Gastrocnemius medialis (tissue), 4 donors: ENCODE measurements around the gene TTLL7.

ENCODE experiments used
- CTCF ChIP-seq, 5 experiments: fragments of 450-650 bp in 3 of 5; fragments of 200-600 bp in 2 of 5; sonication (generic) in 2 of 5; IDR thresholded peaks in 4 of 5; conservative IDR thresholded peaks in 1 of 5; 1 replicate in 4 of 5; 2 replicates in 1 of 5; pipeline ENCODE4 v1.5.1; 2016 to 2019; ENCODE audit warnings: antibody characterized with exemption in 5 of 5, mild to moderate bottlenecking in 3 of 5, moderate library complexity in 3 of 5
- POLR2A ChIP-seq, 2 donors: fragments of 450-650 bp; IDR thresholded peaks; one replicate each; pipeline ENCODE4 v1.6.1; 2017; ENCODE audit warnings: antibody characterized with exemption in 2 of 2, mild to moderate bottlenecking in 2 of 2, moderate library complexity in 2 of 2

- no peak for TF ChIP-seq CTCF (IDR thresholded peaks at IDR 0.05 in 4 of 5, conservative IDR thresholded peaks at IDR 0.05 in 1 of 5)
- TF ChIP-seq POLR2A (IDR thresholded peaks at IDR 0.05): no peak
These were observed 111.4 kb downstream of the TTLL7 start for GRCh38 chr1:83887483-83887882.
